ENCODE data around the gene REC114. TPM values are rescaled to one million over a fixed set of nuclear protein-coding genes. Genes with fewer than 3 reads are reported as not detected.

REC114 gene
- total and polyA plus RNA-seq, 2 donors (not counting 3 experiments of a cell fraction or from before 2014, with no cell fraction given): not detected

- Histone ChIP-seq H3K4me1 (ENCODE audit: control insufficient read depth, extremely low read depth, insufficient read depth, low read length) (peaks cover 10% of the 10 kb centered on the region), H4K20me1 (replicated peaks; ENCODE audit: control insufficient read depth, extremely low read depth, insufficient read depth, low read length) (no peaks in the 10 kb centered on the region), H3K4me2 (ENCODE audit: insufficient read depth, low read length) (no peak overlapping the region), H3K9me3 (replicated peaks; ENCODE audit: control insufficient read depth, insufficient read depth, low read length) (no peaks in the 10 kb centered on the region), H3K27me3 (ENCODE audit: control insufficient read depth in 2 of 2, insufficient read depth in 2 of 2, low read length in 2 of 2) (no peaks in the 10 kb centered on the region), H3K79me2 (ENCODE audit: control insufficient read depth, insufficient read depth, low read length) (no peaks in the 10 kb centered on the region), H3K27ac (ENCODE audit: insufficient read depth, low read depth, low read length) (no peak overlapping the region), H3K4me3 (replicated peaks in 1 of 3; ENCODE audit: insufficient read depth in 1 of 3, low read depth in 1 of 3, low read length in 3 of 3) (no peak overlapping the region), H3K36me3 (ENCODE audit: control insufficient read depth in 2 of 2, extremely low read depth in 1 of 2, insufficient read depth in 2 of 2, low read length in 2 of 2) (peaks cover 12 to 28% of the 10 kb centered on the region in 2 experiments), H2AFZ (ENCODE audit: low read depth, low read length) (no peak overlapping the region), H3K9ac (replicated peaks; ENCODE audit: extremely low read depth, insufficient read depth, low read length) (no peak overlapping the region), H3K9me1 (replicated peaks; ENCODE audit: control insufficient read depth, extremely low read depth, insufficient read depth, low read length) (no peaks in the 10 kb centered on the region)
- TF ChIP-seq MYC (IDR thresholded peaks at IDR 0.05; ENCODE audit: low read depth, low read length): no peak
- no peak for TF ChIP-seq CTCF (IDR thresholded peaks at IDR 0.05; ENCODE audit: extremely low read depth in 1 of 2, insufficient read depth in 1 of 2, low read depth in 1 of 2, low read length in 2 of 2)
- TF ChIP-seq POLR2AphosphoS5 (IDR thresholded peaks at IDR 0.05; ENCODE audit: insufficient read depth, low read depth, low read length): no peak
- TF ChIP-seq EZH2 (IDR thresholded peaks at IDR 0.05; ENCODE audit: borderline replicate concordance, low read depth, low read length, severe bottlenecking): no peak
- no peak for TF ChIP-seq FOS (IDR thresholded peaks at IDR 0.05; ENCODE audit: borderline replicate concordance, insufficient read depth, low read length)
- no peak for TF ChIP-seq GATA2 (IDR thresholded peaks at IDR 0.05; ENCODE audit: insufficient read depth, insufficient read length, low read depth, low read length)
- no peak for TF ChIP-seq JUN (IDR thresholded peaks at IDR 0.05; ENCODE audit: borderline replicate concordance, insufficient read depth, insufficient read length, low read depth)
- no peak for TF ChIP-seq MAX (IDR thresholded peaks at IDR 0.05; ENCODE audit: insufficient read depth, insufficient read length)
- no peak for TF ChIP-seq POLR2A (IDR thresholded peaks at IDR 0.05; ENCODE audit: low read depth, low read length)
- POLR2A ChIA-PET: no interaction called here
- BruUV-seq (replicated peaks): no TSS peak
- DNase-seq (ENCODE audit: low read depth, low spot score) (no peak), FAIRE-seq (no peak)
- dilution Hi-C loops (cut with MboI; ENCODE audit: extremely low pct_ligation_motif_present, low sequenced_read_pairs): no loop called here
- intact Hi-C loops (cut with micrococcal nuclease): no loop called here
- CTCF ChIA-PET: interaction anchor here (1.5 to 8.6 kb wide), 2 partner anchors 67 to 133 kb away, joined by 13 to 294 read pairs; partner anchors contain the start of gene NPTN
These were observed 124.1 kb downstream of the REC114 start for GRCh38 chr15:73567020-73567419.
